Glomerular visceral epithelial cell (primary cell): ENCODE measurements around the gene GTF3C2.
"Not testable (repeated sequence)": the region's sequence is repeated elsewhere in the genome, so short reads cannot be mapped to it uniquely, and the experiment has no call there.

Experiments
- DNase-seq: peaks from one replicate; pipeline ENCODE4 v3.0.0-alpha.2; 2016; ENCODE audit errors: extremely low spot score

The GTF3C2 gene

GRCh38 chr2:27300606-27301005, 56.0 kb downstream of the GTF3C2 start:
- not testable (repeated sequence) for DNase-seq

DNA sequence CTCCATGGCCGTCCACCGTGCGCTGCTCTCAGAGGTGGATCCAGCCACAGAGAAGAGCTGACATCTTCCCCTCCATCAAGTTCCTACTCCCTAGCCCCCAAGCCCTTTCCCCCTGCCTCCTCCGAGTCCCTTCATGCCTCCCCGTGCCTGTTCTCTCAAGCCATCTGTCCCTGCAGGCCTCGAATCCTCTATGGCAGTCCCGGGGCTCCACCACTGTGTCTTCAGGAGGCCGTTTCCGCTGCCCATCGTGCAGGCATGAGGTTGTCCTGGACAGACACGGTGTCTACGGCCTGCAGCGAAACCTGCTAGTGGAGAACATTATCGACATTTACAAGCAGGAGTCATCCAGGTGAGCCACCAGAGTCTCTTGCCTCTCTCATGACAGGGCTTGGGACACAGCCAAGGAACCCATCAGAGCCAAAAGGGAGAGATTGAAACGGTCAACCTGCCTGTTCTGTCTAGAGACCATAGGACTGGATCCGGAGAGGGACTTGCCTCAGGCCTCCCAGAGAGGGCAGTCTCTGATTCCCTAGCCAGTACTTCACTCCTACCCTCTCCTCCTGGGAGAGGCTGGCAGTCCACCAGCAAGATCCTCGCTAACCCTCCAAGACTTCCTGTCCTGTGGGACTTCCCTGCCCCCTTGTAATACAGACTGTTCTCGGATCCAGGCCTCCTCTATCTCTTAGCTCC, 58.0 kb downstream of the GTF3C2 start:
- DNase-seq, result no peak

DNA sequence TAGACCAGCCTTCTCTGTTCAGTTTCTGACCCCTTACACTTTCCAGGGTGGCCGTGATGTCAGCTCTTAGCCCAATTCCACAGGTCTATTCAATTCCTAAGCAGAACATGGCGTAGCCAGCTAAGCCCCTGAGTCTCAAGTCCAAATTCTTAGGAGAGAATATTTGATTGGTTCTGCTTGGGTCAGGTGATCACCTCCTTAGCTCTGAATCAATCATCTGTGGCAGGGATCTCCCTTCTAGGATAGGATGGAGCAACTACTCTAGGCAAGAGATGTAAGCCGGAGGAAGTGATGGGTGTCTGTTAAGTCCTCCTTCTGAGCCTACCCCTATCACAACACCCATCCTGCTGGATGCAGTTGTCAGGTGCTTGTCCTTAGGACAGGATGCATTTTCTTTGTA, 59.4 kb downstream of the GTF3C2 start:
- DNase-seq, result no peak

DNA sequence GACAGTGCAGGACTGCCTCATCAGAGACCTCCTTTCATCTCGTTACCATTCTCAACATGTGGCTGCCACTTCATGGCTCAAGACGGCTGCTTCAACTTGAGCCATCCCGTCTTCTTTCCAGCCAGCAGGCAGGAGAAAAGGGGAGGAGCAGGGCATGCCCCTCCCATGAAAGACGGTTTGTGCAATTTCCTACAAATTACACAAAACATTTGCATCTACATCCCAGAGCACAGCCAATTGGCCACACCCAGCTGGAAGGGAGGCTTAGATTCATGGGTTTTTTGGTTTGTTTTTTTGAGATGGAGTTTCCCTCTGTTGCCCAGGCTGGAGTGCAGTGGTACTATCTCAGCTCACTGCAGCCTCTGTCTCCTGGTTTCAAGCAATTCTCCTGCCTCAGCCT, 60.1 kb downstream of the GTF3C2 start:
- no peak for DNase-seq

DNA sequence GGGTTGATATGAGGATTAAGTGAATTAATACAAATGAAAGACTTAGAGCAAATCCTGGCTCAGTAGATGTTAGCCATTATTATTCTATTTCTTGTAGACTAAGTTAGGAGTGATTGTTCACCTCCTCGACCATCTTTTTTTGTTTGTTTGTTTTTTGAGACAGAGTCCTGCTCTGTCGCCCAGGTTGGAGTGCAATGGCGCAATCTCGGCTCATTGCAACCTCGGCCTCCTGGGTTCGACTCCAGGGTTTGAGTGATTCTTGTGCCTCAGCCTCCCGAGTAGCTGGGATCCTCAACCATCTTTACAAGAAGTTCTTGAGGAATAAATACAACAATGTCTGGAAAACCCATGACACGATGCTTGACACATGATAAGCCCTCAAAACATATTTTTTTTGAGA, 61.6 kb downstream of the GTF3C2 start:
- DNase-seq, result no peak

DNA sequence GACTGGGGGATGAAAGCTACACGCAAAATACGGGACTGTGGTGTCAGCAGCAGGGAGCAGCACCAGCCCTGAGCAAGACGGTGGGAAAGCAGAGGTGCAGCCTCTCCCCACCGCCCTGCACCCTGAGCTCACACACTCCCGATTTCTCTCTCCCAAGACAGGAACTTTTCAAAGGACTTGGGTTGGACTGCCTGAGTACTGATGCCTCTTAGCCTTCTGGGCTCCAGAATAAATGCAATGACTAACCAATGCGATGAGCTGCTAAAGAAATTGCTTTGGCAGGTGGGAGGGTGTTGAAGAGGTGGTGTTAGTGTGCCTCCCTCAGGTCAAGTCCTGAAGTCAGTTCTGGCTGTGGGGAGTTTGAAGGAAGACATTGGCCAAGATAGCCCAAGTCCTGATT, 64.7 kb downstream of the GTF3C2 start:
- DNase-seq, result no peak

GRCh38 chr2:27290549-27290948, 66.0 kb downstream of the GTF3C2 start:
- no peak for DNase-seq

DNA sequence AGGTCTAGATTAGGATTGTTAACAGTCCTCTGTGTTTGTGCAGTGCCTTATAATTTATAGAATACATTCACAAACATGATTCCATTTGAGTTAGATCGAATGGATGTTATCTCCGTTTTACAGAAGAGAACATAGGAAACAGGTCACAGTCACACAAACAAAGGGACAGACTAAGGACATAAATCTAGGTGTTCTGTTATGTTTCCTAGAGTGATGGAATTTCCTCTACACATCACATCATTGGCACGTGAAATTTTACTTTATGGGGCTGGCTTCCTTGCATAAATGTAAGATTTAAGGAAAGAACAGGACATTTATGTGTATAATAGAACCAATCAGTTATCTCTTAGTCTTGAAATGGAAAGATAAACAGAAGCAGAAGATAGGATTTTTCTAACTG, 68.0 kb downstream of the GTF3C2 start:
- DNase-seq, result no peak

DNA sequence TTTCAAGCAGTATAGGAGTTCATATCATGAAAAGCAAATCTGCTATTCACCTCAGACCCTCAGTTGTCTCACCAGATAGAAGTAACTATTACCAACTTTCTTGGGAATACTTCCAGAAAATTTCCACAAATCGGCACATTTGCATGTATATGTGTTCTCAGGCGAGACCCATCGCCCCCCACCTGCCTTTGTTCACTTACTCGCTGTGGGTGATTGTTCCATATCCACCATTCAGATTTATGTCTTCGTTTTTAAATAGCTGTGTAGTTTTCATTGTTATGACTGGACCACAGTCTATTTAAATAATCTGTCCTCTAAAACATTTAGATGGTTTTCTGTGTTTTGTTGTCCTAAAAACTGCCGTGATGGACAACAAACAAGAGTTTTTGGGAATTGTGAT, 71.1 kb downstream of the GTF3C2 start:
- no peak for DNase-seq

DNA sequence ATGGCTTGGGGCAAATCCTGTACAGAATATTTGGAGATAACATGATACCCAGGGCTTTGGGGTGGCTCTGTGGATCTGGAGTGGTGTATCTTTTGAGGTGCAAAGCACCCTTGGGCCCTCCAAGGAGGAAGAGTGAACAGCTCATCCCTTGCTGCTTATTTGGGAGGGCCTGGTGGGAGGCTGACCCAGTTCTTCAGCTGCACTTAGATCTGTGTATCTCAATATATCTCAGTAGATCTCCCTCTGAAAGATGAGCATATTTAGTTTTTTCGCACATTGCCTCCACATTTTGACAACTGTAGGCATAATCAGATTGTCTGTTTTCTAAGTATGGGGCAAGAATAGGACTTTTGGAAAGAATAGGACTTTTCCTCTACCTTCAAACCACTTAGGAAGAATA, 71.6 kb downstream of the GTF3C2 start:
- DNase-seq, result no peak

GRCh38 chr2:27282892-27283291, 73.7 kb downstream of the GTF3C2 start:
- DNase-seq, result no peak

DNA sequence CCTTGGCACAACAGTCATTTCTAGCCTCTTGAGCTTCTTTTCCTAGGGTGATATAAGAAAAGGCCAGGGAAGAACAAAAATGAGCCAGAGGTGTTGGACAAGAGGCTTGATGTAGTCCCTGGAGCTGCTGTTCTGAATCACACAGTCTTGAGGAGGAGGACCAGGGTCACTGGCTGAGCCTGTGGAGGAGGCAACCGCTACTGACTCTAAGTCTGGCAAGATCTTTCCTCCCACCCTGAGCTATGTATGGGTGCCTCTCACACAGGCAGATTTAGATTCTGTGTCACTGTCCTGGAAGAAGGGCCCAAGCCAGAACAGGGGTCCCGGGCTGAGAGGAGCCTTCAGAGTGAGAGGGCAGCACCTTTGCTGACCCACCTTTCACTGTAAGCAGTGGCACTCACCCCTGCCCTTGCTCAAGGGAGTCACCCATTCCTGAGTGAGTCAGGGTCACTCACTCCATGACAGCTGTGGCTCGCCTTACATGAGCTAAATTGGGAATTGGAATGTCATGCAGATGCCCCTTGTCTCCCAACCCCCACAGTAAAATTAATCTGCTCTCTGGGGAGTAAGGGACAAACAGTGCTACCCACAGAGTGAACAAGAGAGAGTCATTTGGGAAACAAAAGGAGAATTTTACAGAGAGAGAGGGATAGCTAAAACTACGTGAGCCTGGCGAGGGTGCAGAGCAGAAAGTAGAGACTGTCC, 74.6 kb downstream of the GTF3C2 start, which contains the start of gene TRIM54:
Gene TRIM54, plus strand, starts transcription at position 575 of the 705 bp plus-strand sequence. CDS start 303 bp downstream, outside the sequence.
- no peak for DNase-seq

GRCh38 chr2:27281442-27281841, 75.1 kb downstream of the GTF3C2 start:
- DNase-seq, result no peak

GRCh38 chr2:27280826-27281225, 75.7 kb downstream of the GTF3C2 start:
- no peak for DNase-seq

DNA sequence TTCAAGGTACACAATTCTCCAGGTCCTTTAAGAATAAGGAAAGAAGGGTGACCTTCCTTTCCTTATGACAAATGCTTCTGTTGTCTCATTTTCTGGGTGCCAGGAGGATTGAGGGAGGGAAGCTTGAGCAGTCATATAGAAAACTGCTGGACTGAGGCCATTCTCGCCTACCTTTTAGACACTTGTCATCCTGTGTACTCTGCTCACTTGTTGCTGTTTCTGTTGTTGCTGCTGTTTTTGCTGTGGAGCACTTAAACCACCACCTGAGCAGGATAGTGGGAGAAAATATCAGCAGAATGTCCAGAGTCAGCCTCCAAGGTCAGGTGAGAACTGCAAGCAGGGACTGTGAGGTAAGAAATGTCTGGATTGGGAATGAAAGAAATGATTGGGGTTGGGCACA, 78.6 kb downstream of the GTF3C2 start:
- DNase-seq, result no peak
